ENCODE results near the gene MYH6.

DNA sequence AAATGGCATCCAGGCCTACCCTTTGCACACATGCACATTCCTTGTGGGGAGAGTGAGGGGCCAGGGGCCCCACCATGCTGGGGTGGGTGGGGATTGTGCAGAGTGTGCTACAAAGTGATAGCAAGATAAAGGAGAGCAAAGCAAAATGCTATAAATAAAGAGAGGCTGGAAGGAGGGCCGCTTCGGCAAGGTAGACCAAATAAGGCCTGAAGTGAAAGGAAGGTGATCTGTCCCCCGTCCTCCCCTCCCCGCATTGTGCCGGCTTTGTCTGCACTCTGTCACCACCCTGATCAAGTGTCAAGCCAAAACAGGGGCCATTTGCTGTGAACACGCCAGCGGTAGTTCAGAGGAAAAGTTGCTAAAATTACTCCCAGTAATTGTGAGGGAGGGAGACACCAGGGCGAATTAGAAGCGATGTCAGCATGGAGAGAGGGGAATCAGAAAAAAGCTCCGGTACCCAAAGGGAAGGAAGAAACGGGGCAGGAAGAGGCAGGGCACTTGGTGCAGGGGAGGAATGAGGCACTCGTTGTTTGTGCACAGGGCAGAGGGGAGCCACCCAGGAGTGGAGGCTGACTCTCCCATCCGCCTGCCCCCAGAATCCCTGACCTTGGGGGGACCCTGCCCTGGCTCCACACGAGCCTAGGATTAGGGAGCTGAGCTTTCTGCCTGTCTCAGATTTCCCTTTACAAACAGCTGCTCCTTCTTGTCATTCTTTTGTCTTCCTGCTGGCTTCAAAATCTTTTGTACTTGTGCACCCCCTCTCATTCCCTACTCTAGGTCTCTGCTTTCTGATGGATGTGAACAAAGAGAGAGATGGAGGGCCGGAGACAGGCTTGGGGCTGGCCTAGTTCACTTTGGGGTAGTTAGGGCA is 30.3 kb upstream of the MYH6 start:
- TF ChIP-seq, protein P1, sequence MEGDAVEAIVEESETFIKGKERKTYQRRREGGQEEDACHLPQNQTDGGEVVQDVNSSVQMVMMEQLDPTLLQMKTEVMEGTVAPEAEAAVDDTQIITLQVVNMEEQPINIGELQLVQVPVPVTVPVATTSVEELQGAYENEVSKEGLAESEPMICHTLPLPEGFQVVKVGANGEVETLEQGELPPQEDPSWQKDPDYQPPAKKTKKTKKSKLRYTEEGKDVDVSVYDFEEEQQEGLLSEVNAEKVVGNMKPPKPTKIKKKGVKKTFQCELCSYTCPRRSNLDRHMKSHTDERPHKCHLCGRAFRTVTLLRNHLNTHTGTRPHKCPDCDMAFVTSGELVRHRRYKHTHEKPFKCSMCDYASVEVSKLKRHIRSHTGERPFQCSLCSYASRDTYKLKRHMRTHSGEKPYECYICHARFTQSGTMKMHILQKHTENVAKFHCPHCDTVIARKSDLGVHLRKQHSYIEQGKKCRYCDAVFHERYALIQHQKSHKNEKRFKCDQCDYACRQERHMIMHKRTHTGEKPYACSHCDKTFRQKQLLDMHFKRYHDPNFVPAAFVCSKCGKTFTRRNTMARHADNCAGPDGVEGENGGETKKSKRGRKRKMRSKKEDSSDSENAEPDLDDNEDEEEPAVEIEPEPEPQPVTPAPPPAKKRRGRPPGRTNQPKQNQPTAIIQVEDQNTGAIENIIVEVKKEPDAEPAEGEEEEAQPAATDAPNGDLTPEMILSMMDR (IDR thresholded peaks at IDR 0.05) = no peak
- TF ChIP-seq POLR2A (IDR thresholded peaks at IDR 0.05) = no peak

All from body of pancreas (tissue), 4 donors.